Left renal cortex interstitium (tissue), 4 donors: ENCODE measurements around the gene CSHL1. TPM values are rescaled to one million over a fixed set of nuclear protein-coding genes. Genes with fewer than 3 reads are reported as not detected.

Experiments used
- DNase-seq, 4 donors: peaks; one replicate each; pipeline ENCODE4 v3.0.0-alpha.2; 2013; ENCODE audit warnings: low read depth in 4 of 4, low spot score in 2 of 4, missing footprints in 1 of 4
- polyA plus RNA-seq, 4 donors: library from polyadenylated mRNA; unstranded; fragments of 120-200 nt; gene quantifications; one replicate each; pipeline ENCODE4 v1.2.1, GENCODE V29; 2013; ENCODE audit not compliant: insufficient read length in 4 of 4

CSHL1 gene
- polyA plus RNA-seq: not detected

GRCh38 chr17:63911041-63911635 lies at the start of gene CSHL1:
Gene CSHL1 (minus strand): TSS chr17:63911258. CDS start chr17:63911196, 62 bp downstream.
- DNase-seq: no peak

- no peak for DNase-seq
Observed at GRCh38 chr17:63960430-63960829, 49.4 kb upstream of the CSHL1 start.

GRCh38 chr17:63960006-63960405 lies 48.9 kb upstream of the CSHL1 start:
- DNase-seq: no peak

GRCh38 chr17:63956296-63956920 lies 45.4 kb upstream of the CSHL1 start:
- no peak for DNase-seq

- DNase-seq: no peak
Observed at GRCh38 chr17:63955791-63956190, 44.7 kb upstream of the CSHL1 start.

- DNase-seq: no peak
Observed at GRCh38 chr17:63955232-63955631, 44.2 kb upstream of the CSHL1 start.

GRCh38 chr17:63954402-63955063 lies 43.5 kb upstream of the CSHL1 start:
- DNase-seq: no peak

GRCh38 chr17:63950940-63951907 lies 40.2 kb upstream of the CSHL1 start:
- DNase-seq: no peak

GRCh38 chr17:63949576-63950250 lies 38.7 kb upstream of the CSHL1 start:
- no peak for DNase-seq

GRCh38 chr17:63948521-63948920 lies 37.5 kb upstream of the CSHL1 start:
- no peak for DNase-seq

- DNase-seq: no peak
Observed at GRCh38 chr17:63947711-63948330, 36.8 kb upstream of the CSHL1 start.

- no peak for DNase-seq
Observed at GRCh38 chr17:63946440-63947363, 35.6 kb upstream of the CSHL1 start.

- DNase-seq: peak in 1 of 4 donors; percentile 58
Observed at GRCh38 chr17:63945784-63946439, 34.9 kb upstream of the CSHL1 start.

GRCh38 chr17:63944736-63945499 lies 33.9 kb upstream of the CSHL1 start:
- no peak for DNase-seq

- DNase-seq: no peak
Observed at GRCh38 chr17:63943745-63944144, 32.7 kb upstream of the CSHL1 start.

- no peak for DNase-seq
Observed at GRCh38 chr17:63942309-63942985, 31.4 kb upstream of the CSHL1 start.

- no peak for DNase-seq
Observed at GRCh38 chr17:63941751-63942150, 30.7 kb upstream of the CSHL1 start.
